Activated T-helper 17 cell treated with anti-CD3 and anti-CD28 coated beads, Interleukin-2, amount 50 U/mL, for 72 hours (primary cell): ENCODE measurements around the gene FOS. TPM values are rescaled to one million over a fixed set of nuclear protein-coding genes. Genes with fewer than 3 reads are reported as not detected.
A peak's percentile ranks its signal among the peaks of the same experiment; 100 is the strongest.
"Not testable (repeated sequence)": the region's sequence is repeated elsewhere in the genome, so short reads cannot be mapped to it uniquely, and the experiment has no call there.

Source experiments
- ATAC-seq: fragments of 150-1000 bp; cut with Tn5 transposase; replicated peaks from 2 replicates; pipeline ENCODE4 v1.10.0; 2021; ENCODE audit warnings: mild to moderate bottlenecking, moderate library complexity
- H3K27ac Mint-ChIP-seq: one replicate; pipeline ENCODE4 v1.8.0; 2022; ENCODE audit warnings: mixed read lengths
- H3K27me3 Mint-ChIP-seq: one replicate; pipeline ENCODE4 v1.8.0; 2022; ENCODE audit warnings: mixed read lengths
- H3K36me3 Mint-ChIP-seq: one replicate; pipeline ENCODE4 v1.8.0; 2022; ENCODE audit warnings: low read depth, mild to moderate bottlenecking, mixed read lengths
- H3K4me1 Mint-ChIP-seq: one replicate; pipeline ENCODE4 v1.8.0; 2022; ENCODE audit warnings: mixed read lengths
- H3K4me3 Mint-ChIP-seq: one replicate; pipeline ENCODE4 v1.8.0; 2022; ENCODE audit warnings: mild to moderate bottlenecking, mixed read lengths
- H3K9me3 Mint-ChIP-seq: one replicate; pipeline ENCODE4 v1.8.0; 2022; ENCODE audit warnings: mixed read lengths
- total RNA-seq, 2 donors: library from RNA; stranded (reverse); gene quantifications; one replicate each; pipeline ENCODE4 v1.2.3, GENCODE V29; 2022

The FOS gene
- total RNA-seq, result 10 to 100 TPM; 31.7 to 86.3 TPM

GRCh38 chr14:75278422-75279152, at the start of gene FOS:
FOS (plus strand) TSS chr14:75278828; CDS start chr14:75278983, 155 bp downstream.
- no peaks in the 10 kb centered on the region for H3K27me3 Mint-ChIP-seq
- H3K36me3 Mint-ChIP-seq, result peaks cover 44% of the 10 kb centered on the region
- ATAC-seq, result peak; percentile 86
- peak within 1 kb of the TSS; percentile 90 for H3K4me3 Mint-ChIP-seq
- H3K9me3 Mint-ChIP-seq, result no peaks in the 10 kb centered on the region
- peak within 1 kb of the TSS; percentile 95 for H3K27ac Mint-ChIP-seq
- H3K4me1 Mint-ChIP-seq, result peaks cover 18% of the 10 kb centered on the region

DNA sequence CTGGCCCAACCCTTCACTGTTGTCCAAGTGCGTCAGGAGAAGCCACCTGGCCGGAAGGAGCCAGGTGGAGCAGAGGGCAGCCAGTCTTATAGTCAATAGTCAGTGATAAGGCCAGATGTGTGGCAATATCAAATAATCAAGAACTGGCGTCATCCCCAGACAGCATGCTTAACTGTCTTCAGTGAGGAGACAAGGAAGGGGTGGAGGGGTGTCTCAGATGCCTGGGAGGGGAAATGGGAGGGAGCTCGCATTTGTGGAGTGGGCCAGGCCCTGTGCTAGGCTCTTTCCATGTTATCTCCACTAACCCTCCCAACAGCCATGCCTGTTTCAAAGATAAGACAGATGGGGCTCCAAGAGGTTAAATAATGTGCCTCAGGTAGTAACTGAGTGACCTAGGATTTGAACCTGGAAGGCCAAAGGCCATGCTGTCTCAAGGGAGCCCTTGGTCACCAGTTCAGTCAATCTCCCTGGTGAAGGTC, 48.9 kb upstream of the FOS start:
- no peak overlapping the region for H3K4me3 Mint-ChIP-seq
- no peaks in the 10 kb centered on the region for H3K9me3 Mint-ChIP-seq
- H3K27ac Mint-ChIP-seq, result peak overlapping the region; percentile 70
- no peaks in the 10 kb centered on the region for H3K27me3 Mint-ChIP-seq
- no peak for ATAC-seq
- H3K36me3 Mint-ChIP-seq, result no peaks in the 10 kb centered on the region
- H3K4me1 Mint-ChIP-seq, result peaks cover 28% of the 10 kb centered on the region

DNA sequence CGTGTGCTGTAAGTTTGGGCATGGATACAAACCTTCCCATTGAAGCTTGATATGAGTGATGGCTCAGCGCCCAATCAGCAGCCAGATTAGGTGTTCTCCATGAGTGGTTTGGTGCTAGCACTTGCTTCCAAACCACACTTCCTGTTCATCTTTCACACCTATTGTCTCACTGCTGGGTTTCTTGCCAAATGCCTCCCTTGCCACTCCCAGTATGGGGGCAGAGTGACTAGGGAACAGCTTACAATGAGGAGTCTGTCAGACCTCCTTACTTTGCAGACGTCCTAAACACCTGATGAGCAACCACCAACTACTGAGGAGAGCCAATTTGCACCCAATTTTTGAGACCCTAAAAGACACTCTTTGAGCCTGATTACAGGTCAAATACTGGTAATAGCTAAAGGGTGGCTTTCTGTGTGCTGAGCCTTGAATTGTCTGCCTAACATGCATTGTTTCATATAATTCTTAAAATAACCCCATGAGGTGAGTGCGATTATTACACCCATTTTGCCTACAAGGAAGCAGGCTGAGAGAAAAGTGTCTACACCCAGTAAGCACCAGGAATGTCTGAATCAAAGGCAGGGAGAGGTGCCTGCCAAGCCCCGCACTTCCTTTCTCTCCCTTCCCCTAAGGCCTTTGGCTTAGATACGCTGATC, 48.4 kb upstream of the FOS start:
- Mint-ChIP-seq H3K4me3 (no peak overlapping the region), H3K36me3 (no peaks in the 10 kb centered on the region), H3K9me3 (no peaks in the 10 kb centered on the region), H3K27ac (peak overlapping the region; percentile 70), H3K4me1 (peaks cover 28% of the 10 kb centered on the region), H3K27me3 (no peaks in the 10 kb centered on the region)
- ATAC-seq, result peak; percentile 87

DNA sequence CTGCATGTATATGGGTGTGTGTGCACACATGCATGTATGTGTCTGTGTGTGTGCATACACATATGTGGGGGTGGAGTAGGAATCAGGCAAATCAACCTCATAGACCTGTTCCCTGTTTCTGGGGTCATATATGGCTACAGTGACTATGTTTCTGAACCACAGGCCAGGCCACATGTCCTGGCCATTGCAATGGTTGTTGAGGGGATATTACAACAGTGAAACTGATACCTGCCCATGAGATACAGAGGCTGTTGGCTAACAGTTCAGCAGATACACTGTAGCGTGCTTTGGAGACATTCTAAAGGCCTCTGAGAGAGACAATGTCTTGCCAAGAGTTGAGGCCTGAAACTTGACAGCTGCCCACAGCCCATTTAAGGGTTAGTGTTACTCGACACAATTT, 47.3 kb upstream of the FOS start:
- Mint-ChIP-seq H3K36me3 (no peaks in the 10 kb centered on the region), H3K4me1 (peaks cover 28% of the 10 kb centered on the region), H3K4me3 (no peak overlapping the region), H3K9me3 (no peaks in the 10 kb centered on the region), H3K27me3 (no peaks in the 10 kb centered on the region), H3K27ac (no peak overlapping the region)
- ATAC-seq, result no peak

DNA sequence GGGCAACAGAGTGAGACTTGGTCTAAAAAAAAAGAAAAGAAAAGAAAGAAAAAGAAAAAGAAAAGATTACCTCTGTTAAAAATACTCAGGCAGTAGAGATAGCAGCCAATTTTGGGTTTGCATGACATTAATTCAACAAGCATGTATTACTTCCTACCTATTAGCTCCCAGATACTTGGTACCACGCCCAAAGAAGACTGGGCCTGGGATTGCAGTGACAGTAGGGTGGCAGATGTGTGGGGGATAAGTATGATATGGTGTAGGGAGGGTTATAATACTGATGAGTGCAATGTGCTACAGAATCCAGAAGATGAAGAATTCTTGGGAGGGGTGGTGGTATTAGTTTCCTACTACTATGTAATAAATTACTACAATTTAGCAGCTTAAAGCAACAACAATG, 46.4 kb upstream of the FOS start:
- no peaks in the 10 kb centered on the region for H3K9me3 Mint-ChIP-seq

DNA sequence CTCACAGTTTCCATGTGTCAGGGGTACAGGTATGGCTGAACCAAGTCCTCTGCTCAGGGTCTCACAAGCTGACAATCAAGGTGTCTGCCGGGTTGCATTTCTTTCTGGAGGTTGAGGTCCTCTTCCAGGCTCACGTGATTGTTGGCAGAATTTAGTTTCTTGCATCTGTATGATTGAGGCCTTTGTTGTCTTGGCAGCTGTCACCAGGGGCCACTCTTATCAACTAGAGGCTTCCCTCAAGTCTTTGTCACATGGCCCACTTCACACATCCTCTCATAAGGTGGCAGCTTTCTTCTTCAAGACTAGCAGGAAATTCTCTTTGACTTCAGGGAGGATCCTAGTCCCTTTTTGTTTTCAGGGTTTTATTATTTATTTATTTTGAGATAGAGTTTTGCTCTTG, 46.0 kb upstream of the FOS start:
- peak overlapping the region; percentile 18 for H3K27ac Mint-ChIP-seq
- no peak overlapping the region for H3K4me3 Mint-ChIP-seq
- no peaks in the 10 kb centered on the region for H3K9me3 Mint-ChIP-seq
- peaks cover 20% of the 10 kb centered on the region for H3K4me1 Mint-ChIP-seq
- H3K36me3 Mint-ChIP-seq, result no peaks in the 10 kb centered on the region
- no peak for ATAC-seq
- no peaks in the 10 kb centered on the region for H3K27me3 Mint-ChIP-seq

More for the DNA sequence above, 46.4 kb upstream of the FOS start:
- H3K36me3 Mint-ChIP-seq, result no peaks in the 10 kb centered on the region
- no peak overlapping the region for H3K4me3 Mint-ChIP-seq
- H3K27ac Mint-ChIP-seq, result peak overlapping the region; percentile 18
- H3K4me1 Mint-ChIP-seq, result peaks cover 23% of the 10 kb centered on the region
- H3K27me3 Mint-ChIP-seq, result no peaks in the 10 kb centered on the region
- ATAC-seq, result no peak

DNA sequence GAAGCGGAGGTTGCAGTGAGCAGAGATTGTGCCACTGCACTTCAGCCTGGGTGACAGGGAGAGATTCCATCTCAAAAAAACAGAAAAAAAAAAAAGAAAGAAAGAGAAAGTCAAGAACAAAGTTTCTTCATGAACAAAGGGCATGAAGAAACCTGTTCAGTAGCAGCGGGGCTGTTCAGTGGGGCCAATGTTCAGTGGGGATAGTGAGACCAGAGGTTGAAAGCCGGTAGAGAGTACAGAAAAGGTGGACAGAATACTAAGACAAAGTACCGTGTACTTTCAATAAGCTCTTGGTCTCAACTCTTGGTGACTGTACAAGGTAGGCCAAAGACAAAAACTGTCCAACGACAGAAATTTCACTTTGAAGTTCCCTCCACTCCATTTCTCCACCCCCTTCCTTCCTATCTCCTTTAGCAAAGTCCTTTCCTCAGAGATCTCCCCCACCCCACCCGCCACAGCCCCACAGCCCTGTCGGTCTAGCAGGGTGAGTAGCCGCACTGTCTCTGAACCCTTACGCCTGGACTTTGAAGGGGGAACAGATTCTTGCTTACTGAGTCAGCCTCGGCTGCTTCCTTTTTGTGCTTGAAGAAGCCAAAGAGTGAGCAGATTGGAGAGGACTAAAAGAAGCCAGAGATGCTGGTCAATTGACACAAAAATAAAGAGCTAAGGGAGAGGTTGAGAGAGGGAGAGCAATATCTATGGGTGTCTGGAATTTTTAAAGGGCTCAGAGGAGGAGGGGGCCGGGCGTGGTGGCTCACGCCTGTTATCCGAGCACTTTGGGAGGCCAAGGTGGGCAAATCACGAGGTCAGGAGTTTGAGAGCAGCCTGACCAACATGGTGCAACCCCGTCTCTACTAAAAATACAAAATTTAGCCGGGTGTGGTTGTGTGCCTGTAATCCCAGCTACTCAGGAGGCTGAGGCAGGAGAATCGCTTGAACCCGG, 44.2 kb upstream of the FOS start:
- no peak for ATAC-seq
- Mint-ChIP-seq H3K27me3 (no peaks in the 10 kb centered on the region), H3K36me3 (no peaks in the 10 kb centered on the region), H3K4me1 (peaks cover 14% of the 10 kb centered on the region), H3K4me3 (no peak overlapping the region), H3K27ac (peak overlapping the region; percentile 53), H3K9me3 (no peaks in the 10 kb centered on the region)

DNA sequence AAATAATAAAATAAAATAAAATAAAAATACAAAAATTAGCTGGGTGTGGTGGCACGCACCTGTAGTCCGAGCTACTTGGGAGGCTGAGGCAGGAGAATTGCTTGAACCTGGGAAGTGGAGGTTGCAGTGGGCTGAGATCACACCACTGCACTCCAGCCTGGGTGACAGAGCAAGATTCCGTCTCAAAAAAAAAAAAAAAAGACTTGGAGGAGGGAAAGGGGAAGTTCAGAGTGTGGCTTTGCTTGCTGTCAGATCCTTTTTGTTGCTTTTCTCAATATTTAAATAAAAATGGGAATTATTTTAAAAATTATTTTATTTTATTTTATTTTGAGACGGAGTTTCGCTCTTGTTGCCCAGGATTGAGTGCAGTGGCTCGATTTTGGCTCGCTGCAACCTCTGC, 43.4 kb upstream of the FOS start:
- not testable (repeated sequence) for ATAC-seq, H3K9me3 Mint-ChIP-seq, H3K27ac Mint-ChIP-seq, H3K36me3 Mint-ChIP-seq, H3K27me3 Mint-ChIP-seq, H3K4me1 Mint-ChIP-seq, H3K4me3 Mint-ChIP-seq

DNA sequence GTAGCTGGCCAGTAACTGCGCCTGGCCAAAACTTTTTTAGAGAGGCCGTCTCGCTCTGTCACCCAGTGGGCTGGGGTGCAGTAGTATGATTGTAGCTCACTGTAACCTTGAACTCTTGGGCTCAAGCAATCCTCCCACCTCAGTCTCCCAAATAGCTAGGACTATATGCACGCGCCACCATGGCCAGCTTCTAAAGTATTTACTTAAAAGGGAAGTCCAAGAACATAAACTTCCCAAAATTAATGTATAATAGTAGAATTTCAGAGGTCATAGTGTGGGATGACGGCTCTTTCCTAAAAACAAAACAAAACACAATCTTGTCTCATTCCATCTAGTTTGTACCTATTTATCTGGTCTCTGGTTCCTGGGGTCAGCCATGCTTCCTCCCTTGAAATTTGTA, 42.2 kb upstream of the FOS start:
- ATAC-seq, result no peak
- Mint-ChIP-seq H3K27me3 (no peaks in the 10 kb centered on the region), H3K4me3 (no peak overlapping the region), H3K27ac (no peak overlapping the region), H3K4me1 (peaks cover 6% of the 10 kb centered on the region), H3K36me3 (no peaks in the 10 kb centered on the region), H3K9me3 (no peaks in the 10 kb centered on the region)

- no peaks in the 10 kb centered on the region for H3K36me3 Mint-ChIP-seq
- no peak overlapping the region for H3K27ac Mint-ChIP-seq
- no peak overlapping the region for H3K4me3 Mint-ChIP-seq
- no peaks in the 10 kb centered on the region for H3K9me3 Mint-ChIP-seq
- ATAC-seq, result no peak
- no peaks in the 10 kb centered on the region for H3K27me3 Mint-ChIP-seq
- H3K4me1 Mint-ChIP-seq, result peaks cover 6% of the 10 kb centered on the region
Observed at GRCh38 chr14:75236901-75237419, 41.7 kb upstream of the FOS start.

DNA sequence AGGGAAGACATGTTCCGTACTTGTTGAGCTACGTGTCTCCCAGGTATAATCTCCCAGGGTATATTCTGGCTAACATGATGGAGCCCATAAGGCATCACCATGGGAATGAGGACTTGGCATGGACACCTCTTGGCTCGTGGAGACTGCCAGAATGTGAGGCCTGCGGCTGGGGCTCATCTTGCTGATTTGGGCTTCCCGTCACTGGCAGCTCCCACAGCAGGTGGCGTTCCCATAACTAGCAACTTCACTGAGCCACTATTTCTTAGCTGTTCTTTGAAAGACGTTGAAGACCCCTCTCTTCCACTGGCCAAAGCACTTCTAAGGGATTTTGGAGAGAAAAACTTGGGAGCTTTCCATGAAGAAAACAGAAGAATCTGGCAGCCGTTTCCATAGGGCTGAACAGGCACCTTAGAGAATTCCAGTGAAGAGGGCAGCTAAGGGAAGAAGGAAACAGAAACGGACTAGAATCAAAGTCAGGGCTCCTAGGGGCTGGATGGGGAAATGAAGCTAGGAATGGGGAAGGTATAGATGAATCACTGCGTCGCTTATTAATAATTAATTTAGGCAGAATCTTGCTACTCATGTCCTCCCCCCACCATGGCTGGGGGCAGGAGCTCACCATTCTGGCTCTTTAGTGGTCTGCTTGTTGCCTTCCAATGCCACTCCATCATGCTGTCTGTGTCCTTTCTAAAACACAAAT, 39.7 kb upstream of the FOS start:
- Mint-ChIP-seq H3K27me3 (no peaks in the 10 kb centered on the region), H3K9me3 (no peaks in the 10 kb centered on the region), H3K4me1 (no peaks in the 10 kb centered on the region), H3K27ac (no peak overlapping the region), H3K4me3 (no peak overlapping the region), H3K36me3 (no peaks in the 10 kb centered on the region)
- ATAC-seq, result no peak

DNA sequence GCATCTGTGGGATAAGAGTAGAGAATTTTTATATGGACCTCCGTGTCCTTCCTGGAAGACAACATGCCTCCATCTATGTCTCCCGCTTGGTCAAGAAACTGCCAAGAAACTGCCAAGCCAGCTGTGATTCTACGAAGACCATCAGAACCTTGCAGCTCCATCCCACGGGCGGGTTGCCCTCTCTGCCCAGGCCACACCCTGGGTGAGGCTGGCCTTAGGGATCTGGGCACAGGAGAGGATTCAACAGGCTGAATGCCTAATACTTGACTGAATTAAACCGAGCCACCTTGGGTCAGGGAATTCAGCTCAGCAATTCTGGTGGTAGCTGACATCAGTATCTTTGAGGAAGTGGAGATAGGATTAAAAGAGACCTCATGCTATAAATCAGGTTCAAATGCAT, 37.8 kb upstream of the FOS start:
- no peak overlapping the region for H3K4me3 Mint-ChIP-seq
- H3K9me3 Mint-ChIP-seq, result no peaks in the 10 kb centered on the region
- no peak overlapping the region for H3K27ac Mint-ChIP-seq
- no peaks in the 10 kb centered on the region for H3K27me3 Mint-ChIP-seq
- no peaks in the 10 kb centered on the region for H3K4me1 Mint-ChIP-seq
- ATAC-seq, result no peak
- H3K36me3 Mint-ChIP-seq, result no peaks in the 10 kb centered on the region

DNA sequence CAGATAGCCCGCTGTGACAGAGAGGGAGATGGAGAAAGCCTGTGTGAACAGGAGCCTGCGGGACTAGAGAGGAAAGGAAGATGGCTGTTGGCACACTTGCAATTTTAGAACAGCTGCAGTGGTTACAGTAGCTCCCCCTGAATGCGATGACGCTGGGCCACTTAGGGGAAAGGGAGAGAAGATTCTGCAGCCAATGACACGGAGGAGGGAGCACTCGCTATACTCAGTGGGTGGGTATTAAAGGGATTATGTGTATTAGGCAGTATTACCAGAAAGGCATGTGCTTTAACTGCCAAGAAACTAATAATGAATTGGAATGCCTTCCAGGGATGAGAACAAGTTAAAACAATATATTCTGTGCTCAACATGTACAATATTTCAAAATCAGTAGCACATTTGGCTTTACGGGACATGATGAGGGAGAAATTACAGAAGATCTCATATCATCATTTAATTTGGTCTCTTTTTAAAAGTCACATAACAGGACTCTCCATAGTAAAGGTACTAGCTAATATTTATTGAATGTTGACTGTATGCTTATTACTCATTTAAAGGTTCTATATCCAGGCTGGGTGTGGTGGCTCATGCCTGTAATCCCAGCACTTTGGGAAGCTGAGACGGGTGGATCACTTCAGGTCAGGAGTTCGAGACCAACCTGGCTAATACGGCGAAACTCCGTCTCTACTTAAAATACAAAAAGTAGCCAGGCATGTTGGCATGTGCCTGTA, 35.9 kb upstream of the FOS start:
- Mint-ChIP-seq H3K27me3 (no peaks in the 10 kb centered on the region), H3K9me3 (no peaks in the 10 kb centered on the region), H3K4me1 (peaks cover 7% of the 10 kb centered on the region), H3K36me3 (no peaks in the 10 kb centered on the region), H3K4me3 (no peak overlapping the region), H3K27ac (no peak overlapping the region)
- no peak for ATAC-seq
